Endothelial cell of umbilical vein (primary cell): ENCODE results near the gene IKZF1. TPM values are rescaled to one million over a fixed set of nuclear protein-coding genes. Genes with fewer than 3 reads are reported as not detected.

Source experiments
- BruUV-seq: library from RNA; stranded (reverse); fragments of 400-500 nt; replicated peaks from 2 replicates; lab custom pipeline; 2021; lab: Mats Ljungman, UMichigan
- CTCF ChIA-PET: fragments of 300-600, 350-600 bp; sonication (Branson Sonifier 250); formaldehyde crosslinking; loops from one replicate; lab custom pipeline; 2021; ENCODE audit warnings: antibody characterized with exemption, inconsistent platforms; lab: Charles Lee
- POLR2A ChIA-PET: fragments of 300-600, 350-600 bp; sonication (Branson Sonifier 250); formaldehyde crosslinking; loops from one replicate; lab custom pipeline; 2021; ENCODE audit warnings: antibody characterized with exemption, inconsistent platforms; lab: Charles Lee
- DNase-seq: peaks from one replicate; pipeline ENCODE4 v3.0.0-alpha.2; 2011; ENCODE audit warnings: low read depth, low spot score
- FAIRE-seq: peaks from 2 replicates; lab custom pipeline; 2011; peaks lifted over from hg19 to GRCh38; lab: Jason Lieb, UNC
- H2AFZ ChIP-seq: 2 replicates; pipeline ENCODE4 v1.6.0; 2012; ENCODE audit warnings: low read depth, low read length, control low read depth, inconsistent platforms
- H3K27ac ChIP-seq: 2 replicates; pipeline ENCODE4 v1.5.1; 2011; ENCODE audit warnings: low read depth, mild to moderate bottlenecking, control low read depth, low read length, moderate library complexity; ENCODE audit not compliant: insufficient read depth
- H3K27me3 ChIP-seq, 2 experiments: 2 replicates each; pipeline versions ENCODE4 v1.6.0 to v1.6.1; 2011; ENCODE audit warnings: low read length in 2 of 2, mixed read lengths in 1 of 2; ENCODE audit not compliant: control insufficient read depth in 2 of 2, insufficient read depth in 2 of 2
- H3K36me3 ChIP-seq, 2 experiments: 2 replicates in 1 of 2; 3 replicates in 1 of 2; pipeline ENCODE4 v1.5.1; 2011; ENCODE audit warnings: low read length in 2 of 2, mild to moderate bottlenecking in 1 of 2, moderate library complexity in 1 of 2; ENCODE audit not compliant: control insufficient read depth in 2 of 2, insufficient read depth in 2 of 2; ENCODE audit errors: extremely low read depth in 1 of 2
- H3K4me1 ChIP-seq: 3 replicates; pipeline ENCODE4 v1.5.1; 2011; ENCODE audit warnings: mild to moderate bottlenecking, low read length; ENCODE audit not compliant: control insufficient read depth, insufficient read depth; ENCODE audit errors: extremely low read depth
- H3K4me2 ChIP-seq: 2 replicates; pipeline ENCODE4 v1.6.1; 2011; ENCODE audit warnings: low read length, control low read depth, mixed read lengths; ENCODE audit not compliant: insufficient read depth
- H3K4me3 ChIP-seq, 3 experiments: fragments of 200-600 bp in 1 of 3; sonication (generic), shearing (Covaris generic) in 1 of 3; replicated peaks in 1 of 3; 2 replicates each; pipeline ENCODE4 v1.5.1; 2011 to 2016; ENCODE audit warnings: control low read depth in 3 of 3, low read length in 3 of 3, mild to moderate bottlenecking in 2 of 3, inconsistent platforms in 1 of 3, low read depth in 1 of 3, moderate library complexity in 1 of 3; ENCODE audit not compliant: insufficient read depth in 1 of 3
- H3K79me2 ChIP-seq: 2 replicates; pipeline ENCODE4 v1.6.0; 2012; ENCODE audit warnings: low read length, inconsistent platforms; ENCODE audit not compliant: control insufficient read depth, insufficient read depth
- H3K9ac ChIP-seq: replicated peaks from 2 replicates; pipeline ENCODE3; 2011; ENCODE audit warnings: low read length, control low read depth; ENCODE audit not compliant: insufficient read depth; ENCODE audit errors: extremely low read depth
- H3K9me1 ChIP-seq: replicated peaks from 3 replicates; pipeline ENCODE4 v1.6.0; 2011; ENCODE audit warnings: mild to moderate bottlenecking, low read length; ENCODE audit not compliant: control insufficient read depth, insufficient read depth; ENCODE audit errors: extremely low read depth
- H3K9me3 ChIP-seq: replicated peaks from 2 replicates; pipeline ENCODE4 v1.5.1; 2012; ENCODE audit warnings: low read length, inconsistent platforms; ENCODE audit not compliant: control insufficient read depth, insufficient read depth
- H4K20me1 ChIP-seq: replicated peaks from 2 replicates; pipeline ENCODE3; 2011; ENCODE audit warnings: mild to moderate bottlenecking, low read length; ENCODE audit not compliant: control insufficient read depth, insufficient read depth; ENCODE audit errors: extremely low read depth
- FOS ChIP-seq: IDR thresholded peaks from 2 replicates; pipeline ENCODE4 v1.6.1; 2011; ENCODE audit warnings: mild to moderate bottlenecking, low read length, moderate library complexity, borderline replicate concordance; ENCODE audit not compliant: insufficient read depth
- GATA2 ChIP-seq: IDR thresholded peaks from 2 replicates; pipeline ENCODE4 v1.7.0; 2011; ENCODE audit warnings: low read depth, mild to moderate bottlenecking, moderate library complexity, mixed read lengths, low read length; ENCODE audit not compliant: insufficient read length, insufficient read depth
- JUN ChIP-seq: IDR thresholded peaks from 2 replicates; pipeline ENCODE4 v1.6.1; 2011; ENCODE audit warnings: borderline replicate concordance, low read depth; ENCODE audit not compliant: insufficient read length, insufficient read depth
- MYC ChIP-seq: IDR thresholded peaks from one replicate; pipeline ENCODE4 v1.6.1; 2011; ENCODE audit warnings: mild to moderate bottlenecking, low read depth, low read length
- POLR2AphosphoS5 ChIP-seq: IDR thresholded peaks from 2 replicates; pipeline ENCODE4 v1.6.1; 2012; ENCODE audit warnings: low read depth, mild to moderate bottlenecking, control low read depth, low read length, moderate library complexity; ENCODE audit not compliant: insufficient read depth
- dilution Hi-C: fragments of 300-500 bp; cut with MboI; formaldehyde crosslinking; loops from one replicate; pipeline ENCODE4 v1.15.0; 2019; ENCODE audit warnings: low sequenced_read_pairs; ENCODE audit not compliant: extremely low pct_ligation_motif_present
- intact Hi-C: fragments of 100-400 bp; cut with micrococcal nuclease; formaldehyde crosslinking; loops from one replicate; pipeline ENCODE4 v1.10.0; 2022
- polyA plus RNA-seq, 4 experiments: library from polyadenylated mRNA; depleted of rRNA in 3 of 4; stranded (reverse) in 3 of 4; unstranded in 1 of 4; fragments of >200 nt; gene quantifications; 2 replicates each; pipeline versions ENCODE4 v1.2.1 to v1.2.3, GENCODE V29; 2011 to 2012; ENCODE audit warnings: missing spikeins in 1 of 4
- total RNA-seq: library from RNA; stranded (reverse); gene quantifications from 2 replicates; pipeline ENCODE4 v1.2.3, GENCODE V29; 2021

IKZF1 gene
- total and polyA plus RNA-seq, 2 donors (not counting 3 experiments of a cell fraction or from before 2014, with no cell fraction given), result 0.01 to 0.20 TPM

DNA sequence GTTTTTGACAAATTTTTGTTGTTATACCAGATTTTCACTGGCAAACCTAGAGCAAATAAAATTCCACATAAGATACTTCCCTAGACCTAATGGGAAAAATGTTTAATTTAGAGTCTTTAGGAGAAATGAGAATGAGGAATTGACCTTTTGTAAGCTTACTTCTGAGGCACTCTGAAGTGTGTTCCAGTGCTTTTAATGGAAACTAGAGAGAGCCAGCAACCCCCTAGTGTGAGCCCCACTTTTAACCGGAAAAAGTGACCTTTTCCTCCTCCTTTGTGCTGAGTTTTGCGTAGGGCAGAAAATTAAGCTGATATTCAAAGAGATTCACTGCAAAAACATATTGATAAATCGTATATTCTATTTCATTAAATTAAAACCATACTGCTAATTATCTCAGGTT lies 5.2 kb downstream of the IKZF1 start:
- CTCF ChIA-PET, result no interaction called here
- Histone ChIP-seq H3K4me2 (no peak overlapping the region), H3K9ac (no peak overlapping the region), H3K4me3 (no peak overlapping the region), H3K9me1 (no peaks in the 10 kb centered on the region), H3K4me1 (no peaks in the 10 kb centered on the region), H3K9me3 (no peaks in the 10 kb centered on the region), H3K36me3 (no peaks in the 10 kb centered on the region), H2AFZ (no peak overlapping the region), H3K27ac (no peak overlapping the region), H4K20me1 (no peaks in the 10 kb centered on the region), H3K79me2 (no peaks in the 10 kb centered on the region), H3K27me3 (peaks cover 23 to 44% of the 10 kb centered on the region in 2 experiments)
- POLR2A ChIA-PET, result no interaction called here
- dilution Hi-C loops (no loop called here), intact Hi-C loops (loop anchor here (10.0 kb wide), 1 partner anchor 55 kb away; no protein-coding TSS in a partner anchor)
- DNase-seq (no peak), FAIRE-seq (no peak)
- no peak for TF ChIP-seq POLR2AphosphoS5
- BruUV-seq, result no TSS peak

DNA sequence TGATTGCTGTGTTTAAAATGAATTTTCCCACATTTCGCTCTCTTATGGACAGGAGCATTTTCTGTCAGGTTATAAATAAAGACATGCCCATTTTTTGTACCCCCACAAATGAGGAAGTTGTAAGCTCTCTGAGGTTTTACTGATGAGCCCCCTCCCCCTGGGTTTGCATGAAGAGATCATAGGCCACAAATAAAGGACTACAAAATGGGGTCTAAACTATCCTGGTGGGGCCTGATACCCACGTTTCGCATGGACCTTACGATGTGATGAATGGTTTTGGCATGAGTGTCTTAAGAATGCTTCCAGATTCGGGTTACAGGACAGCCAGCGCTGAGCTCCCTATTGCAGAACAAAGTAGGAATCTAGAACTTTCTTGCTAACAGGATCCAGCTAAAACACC lies 5.8 kb downstream of the IKZF1 start:
- Histone ChIP-seq H3K9me1 (no peaks in the 10 kb centered on the region), H3K27me3 (peaks cover 18 to 43% of the 10 kb centered on the region in 2 experiments), H4K20me1 (no peaks in the 10 kb centered on the region), H3K4me2 (no peak overlapping the region), H3K27ac (no peak overlapping the region), H3K4me3 (no peak overlapping the region), H2AFZ (no peak overlapping the region), H3K79me2 (no peaks in the 10 kb centered on the region), H3K9ac (no peak overlapping the region), H3K9me3 (no peaks in the 10 kb centered on the region), H3K4me1 (no peaks in the 10 kb centered on the region), H3K36me3 (no peaks in the 10 kb centered on the region)
- ChIA-PET POLR2A (no interaction called here), CTCF (no interaction called here)
- DNase-seq, result no peak
- no peak for FAIRE-seq
- intact Hi-C loops (no loop called here), dilution Hi-C loops (no loop called here)
- no TSS peak for BruUV-seq
- TF ChIP-seq JUN (no peak), FOS (no peak), MYC (no peak), POLR2AphosphoS5 (no peak), GATA2 (no peak)
